Measurements from ENCODE around the gene GIPC2.
"Not testable (repeated sequence)": the region's sequence is repeated elsewhere in the genome, so short reads cannot be mapped to it uniquely, and the experiment has no call there.

Gene GIPC2, protein sequence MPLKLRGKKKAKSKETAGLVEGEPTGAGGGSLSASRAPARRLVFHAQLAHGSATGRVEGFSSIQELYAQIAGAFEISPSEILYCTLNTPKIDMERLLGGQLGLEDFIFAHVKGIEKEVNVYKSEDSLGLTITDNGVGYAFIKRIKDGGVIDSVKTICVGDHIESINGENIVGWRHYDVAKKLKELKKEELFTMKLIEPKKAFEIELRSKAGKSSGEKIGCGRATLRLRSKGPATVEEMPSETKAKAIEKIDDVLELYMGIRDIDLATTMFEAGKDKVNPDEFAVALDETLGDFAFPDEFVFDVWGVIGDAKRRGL

DNA sequence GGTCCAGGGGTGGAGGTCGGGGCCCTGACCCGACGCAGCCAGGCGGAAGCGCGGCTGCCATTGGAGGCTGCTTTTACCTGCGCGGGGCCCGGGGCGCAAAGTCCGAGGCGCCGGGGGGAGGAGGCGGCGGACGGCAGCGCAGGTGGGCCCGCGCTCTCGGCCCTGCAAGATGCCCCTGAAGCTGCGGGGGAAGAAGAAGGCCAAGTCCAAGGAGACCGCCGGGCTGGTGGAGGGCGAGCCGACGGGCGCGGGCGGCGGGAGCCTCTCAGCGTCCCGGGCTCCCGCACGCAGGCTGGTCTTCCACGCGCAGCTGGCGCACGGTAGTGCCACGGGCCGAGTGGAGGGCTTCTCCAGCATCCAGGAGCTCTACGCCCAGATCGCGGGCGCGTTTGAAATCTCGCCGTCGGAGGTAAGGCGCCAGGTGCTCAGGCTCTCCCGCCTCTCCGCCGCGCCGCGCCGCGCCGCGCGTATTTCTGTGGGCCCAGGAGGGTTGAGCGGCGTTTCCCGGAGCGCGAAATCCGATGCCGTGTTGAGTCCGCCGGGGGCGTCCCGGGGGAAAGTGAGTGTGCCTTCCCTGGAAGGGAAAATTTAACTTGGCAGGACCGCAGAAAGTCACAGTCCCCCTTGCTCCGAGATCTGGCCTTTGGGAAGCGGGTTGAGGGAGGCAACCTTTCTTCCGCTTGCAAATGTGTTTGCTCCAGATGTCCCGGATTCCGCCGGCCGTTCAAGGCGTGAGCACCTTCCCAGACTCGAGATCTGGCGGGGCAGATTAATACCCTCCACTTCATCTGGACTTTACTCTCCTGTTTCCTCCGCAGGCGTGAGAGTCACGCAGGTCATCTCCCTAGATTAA lies at the start of gene GIPC2:
GIPC2 (plus strand) TSS at position 41 of the 853 bp plus-strand sequence; CDS start at position 170, 129 bp downstream.
- no peaks in the 10 kb centered on the region for H3K36me3 ChIP-seq (ENCODE audit: control insufficient read depth in 2 of 2, insufficient read depth in 2 of 2, low read length in 2 of 2)
- peak within 1 kb of the TSS; percentile 84 to 88 for H3K27ac ChIP-seq (ENCODE audit: low read depth in 2 of 2, low read length in 2 of 2)

DNA sequence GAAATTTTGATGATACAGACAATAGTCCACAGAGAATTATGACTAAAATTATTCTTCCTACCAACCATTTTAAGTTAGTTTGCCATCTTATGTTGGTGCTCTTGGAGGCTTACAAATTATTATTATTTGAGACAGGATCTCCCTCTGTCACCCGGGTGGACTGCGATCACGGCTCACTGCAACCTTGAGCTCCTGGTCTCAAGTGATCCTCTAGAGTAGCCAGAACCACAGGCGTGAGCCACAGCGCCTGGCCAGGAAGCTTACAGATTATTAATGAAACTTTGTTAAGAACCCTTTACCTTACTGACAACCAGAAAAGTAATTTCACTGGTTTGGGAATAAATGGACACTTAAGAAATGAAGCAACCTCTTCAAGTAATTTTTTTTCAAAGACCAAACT lies 49.0 kb upstream of the GIPC2 start:
- no peak overlapping the region for H3K9ac ChIP-seq (ENCODE audit: low read depth in 1 of 2, low read length in 2 of 2)
- H3K36me3 ChIP-seq (ENCODE audit: control insufficient read depth in 2 of 2, insufficient read depth in 2 of 2, low read length in 2 of 2), result no peaks in the 10 kb centered on the region
- H3K4me3 ChIP-seq (ENCODE audit: low read length in 2 of 2), result no peak overlapping the region
- H3K4me1 ChIP-seq (ENCODE audit: control insufficient read depth in 2 of 2, insufficient read depth in 2 of 2, low read length in 2 of 2), result peaks cover 0 to 3% of the 10 kb centered on the region in 2 donors
- no peaks in the 10 kb centered on the region for H3K27me3 ChIP-seq (ENCODE audit: control insufficient read depth in 2 of 2, insufficient read depth in 2 of 2, low read length in 2 of 2)
- no peaks in the 10 kb centered on the region for H3K9me3 ChIP-seq (ENCODE audit: control insufficient read depth in 2 of 2, low read length in 2 of 2)
- H3K27ac ChIP-seq (ENCODE audit: low read depth in 2 of 2, low read length in 2 of 2), result no peak overlapping the region

More for the DNA sequence above, at the start of gene GIPC2:
- peak within 1 kb of the TSS; percentile 85 to 88 for H3K4me3 ChIP-seq (ENCODE audit: low read length in 2 of 2)
- no peaks in the 10 kb centered on the region for H3K9me3 ChIP-seq (ENCODE audit: control insufficient read depth in 2 of 2, low read length in 2 of 2)
- H3K27me3 ChIP-seq (ENCODE audit: control insufficient read depth in 2 of 2, insufficient read depth in 2 of 2, low read length in 2 of 2), result peaks cover 0 to 4% of the 10 kb centered on the region in 2 donors
- peak within 1 kb of the TSS; percentile 79 to 90 for H3K9ac ChIP-seq (ENCODE audit: low read depth in 1 of 2, low read length in 2 of 2)
- peaks cover 3 to 11% of the 10 kb centered on the region in 2 donors for H3K4me1 ChIP-seq (ENCODE audit: control insufficient read depth in 2 of 2, insufficient read depth in 2 of 2, low read length in 2 of 2)

GRCh38 chr1:78000536-78000935 lies 45.2 kb upstream of the GIPC2 start:
- H3K4me3 ChIP-seq (ENCODE audit: low read length in 2 of 2); H3K9ac ChIP-seq (ENCODE audit: low read depth in 1 of 2, low read length in 2 of 2); H3K4me1 ChIP-seq (ENCODE audit: control insufficient read depth in 2 of 2, insufficient read depth in 2 of 2, low read length in 2 of 2); H3K9me3 ChIP-seq (ENCODE audit: control insufficient read depth in 2 of 2, low read length in 2 of 2); H3K36me3 ChIP-seq (ENCODE audit: control insufficient read depth in 2 of 2, insufficient read depth in 2 of 2, low read length in 2 of 2); H3K27ac ChIP-seq (ENCODE audit: low read depth in 2 of 2, low read length in 2 of 2); H3K27me3 ChIP-seq (ENCODE audit: control insufficient read depth in 2 of 2, insufficient read depth in 2 of 2, low read length in 2 of 2): not testable (repeated sequence)

DNA sequence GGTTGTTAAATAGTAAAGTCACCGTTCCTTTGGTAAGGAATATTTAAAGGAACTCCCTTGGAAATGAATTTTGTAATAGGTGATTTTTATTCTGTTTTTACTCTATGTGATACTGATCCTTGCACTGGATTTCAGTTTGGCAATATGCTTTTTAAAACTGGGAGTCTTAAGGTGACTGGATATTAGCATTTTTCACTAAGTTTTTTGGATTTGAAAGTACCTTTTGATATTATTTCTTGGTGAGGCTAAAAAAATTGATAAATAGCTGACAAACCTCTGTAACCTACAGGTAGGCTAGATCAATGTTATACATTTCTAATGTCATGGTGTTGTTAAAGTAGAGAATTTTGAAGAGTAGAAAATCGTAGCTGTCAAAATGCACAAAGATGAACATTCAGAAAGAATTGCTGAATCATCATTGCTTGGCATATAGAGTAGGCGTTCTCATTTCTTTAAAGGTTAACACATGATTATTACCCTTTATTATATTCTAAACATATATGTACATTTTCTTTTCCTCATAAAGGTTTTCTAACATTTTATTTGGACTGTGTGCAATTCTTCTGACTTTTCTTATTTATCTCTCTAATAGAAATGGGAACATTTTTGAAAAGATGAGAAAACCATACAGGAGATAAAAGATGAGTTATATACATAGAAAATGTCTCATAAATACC lies 42.6 kb upstream of the GIPC2 start:
- Histone ChIP-seq H3K36me3 (ENCODE audit: control insufficient read depth in 2 of 2, insufficient read depth in 2 of 2, low read length in 2 of 2) (no peaks in the 10 kb centered on the region), H3K27ac (ENCODE audit: low read depth in 2 of 2, low read length in 2 of 2) (peak overlapping the region in 1 of 2 donors; percentile 37), H3K4me1 (ENCODE audit: control insufficient read depth in 2 of 2, insufficient read depth in 2 of 2, low read length in 2 of 2) (peaks cover 2 to 5% of the 10 kb centered on the region in 2 donors), H3K4me3 (ENCODE audit: low read length in 2 of 2) (no peak overlapping the region), H3K9ac (ENCODE audit: low read depth in 1 of 2, low read length in 2 of 2) (no peak overlapping the region), H3K9me3 (ENCODE audit: control insufficient read depth in 2 of 2, low read length in 2 of 2) (no peaks in the 10 kb centered on the region), H3K27me3 (ENCODE audit: control insufficient read depth in 2 of 2, insufficient read depth in 2 of 2, low read length in 2 of 2) (no peaks in the 10 kb centered on the region)

GRCh38 chr1:78003882-78004718 lies 41.7 kb upstream of the GIPC2 start:
- peak overlapping the region; percentile 85 to 96 for H3K27ac ChIP-seq (ENCODE audit: low read depth in 2 of 2, low read length in 2 of 2)
- H3K4me3 ChIP-seq (ENCODE audit: low read length in 2 of 2), result peak overlapping the region; percentile 74 to 88
- peak overlapping the region; percentile 78 to 82 for H3K9ac ChIP-seq (ENCODE audit: low read depth in 1 of 2, low read length in 2 of 2)

GRCh38 chr1:78004719-78005447 lies 40.9 kb upstream of the GIPC2 start, which contains the start of gene DNAJB4:
DNAJB4 (plus strand) TSS chr1:78004939; CDS start chr1:78005111, 172 bp downstream.
- peak within 1 kb of the TSS; percentile 85 to 96 for H3K27ac ChIP-seq (ENCODE audit: low read depth in 2 of 2, low read length in 2 of 2)
- H3K4me3 ChIP-seq (ENCODE audit: low read length in 2 of 2), result peak within 1 kb of the TSS; percentile 74 to 88
- H3K27me3 ChIP-seq (ENCODE audit: control insufficient read depth in 2 of 2, insufficient read depth in 2 of 2, low read length in 2 of 2), result no peaks in the 10 kb centered on the region
- H3K36me3 ChIP-seq (ENCODE audit: control insufficient read depth in 2 of 2, insufficient read depth in 2 of 2, low read length in 2 of 2), result no peaks in the 10 kb centered on the region
- peaks cover 2 to 5% of the 10 kb centered on the region in 2 donors for H3K4me1 ChIP-seq (ENCODE audit: control insufficient read depth in 2 of 2, insufficient read depth in 2 of 2, low read length in 2 of 2)
- no peaks in the 10 kb centered on the region for H3K9me3 ChIP-seq (ENCODE audit: control insufficient read depth in 2 of 2, low read length in 2 of 2)
- peak within 1 kb of the TSS; percentile 78 to 82 for H3K9ac ChIP-seq (ENCODE audit: low read depth in 1 of 2, low read length in 2 of 2)

More at GRCh38 chr1:78003882-78004718, 41.7 kb upstream of the GIPC2 start:
- H3K27me3 ChIP-seq (ENCODE audit: control insufficient read depth in 2 of 2, insufficient read depth in 2 of 2, low read length in 2 of 2), result no peaks in the 10 kb centered on the region
- no peaks in the 10 kb centered on the region for H3K36me3 ChIP-seq (ENCODE audit: control insufficient read depth in 2 of 2, insufficient read depth in 2 of 2, low read length in 2 of 2)
- H3K9me3 ChIP-seq (ENCODE audit: control insufficient read depth in 2 of 2, low read length in 2 of 2), result no peaks in the 10 kb centered on the region
- H3K4me1 ChIP-seq (ENCODE audit: control insufficient read depth in 2 of 2, insufficient read depth in 2 of 2, low read length in 2 of 2), result peaks cover 2 to 5% of the 10 kb centered on the region in 2 donors

DNA sequence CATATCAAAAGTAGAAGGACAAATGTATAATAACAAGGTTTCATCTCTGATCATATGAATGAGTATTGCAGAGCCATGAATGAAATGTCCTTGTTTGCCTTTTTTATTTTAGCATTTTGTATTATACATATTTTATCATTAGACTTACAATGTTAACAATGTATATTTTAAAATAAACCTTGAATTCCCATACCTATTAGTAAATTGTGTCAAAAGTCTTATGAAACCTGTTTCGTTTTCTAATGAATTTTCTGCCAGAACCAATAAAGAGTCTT lies 40.4 kb upstream of the GIPC2 start:
- Histone ChIP-seq H3K4me1 (ENCODE audit: control insufficient read depth in 2 of 2, insufficient read depth in 2 of 2, low read length in 2 of 2) (peaks cover 2 to 5% of the 10 kb centered on the region in 2 donors), H3K4me3 (ENCODE audit: low read length in 2 of 2) (peak overlapping the region; percentile 74 to 88), H3K36me3 (ENCODE audit: control insufficient read depth in 2 of 2, insufficient read depth in 2 of 2, low read length in 2 of 2) (no peaks in the 10 kb centered on the region), H3K9me3 (ENCODE audit: control insufficient read depth in 2 of 2, low read length in 2 of 2) (no peaks in the 10 kb centered on the region), H3K27ac (ENCODE audit: low read depth in 2 of 2, low read length in 2 of 2) (peak overlapping the region; percentile 85 to 96), H3K27me3 (ENCODE audit: control insufficient read depth in 2 of 2, insufficient read depth in 2 of 2, low read length in 2 of 2) (no peaks in the 10 kb centered on the region), H3K9ac (ENCODE audit: low read depth in 1 of 2, low read length in 2 of 2) (peak overlapping the region; percentile 78 to 82)

DNA sequence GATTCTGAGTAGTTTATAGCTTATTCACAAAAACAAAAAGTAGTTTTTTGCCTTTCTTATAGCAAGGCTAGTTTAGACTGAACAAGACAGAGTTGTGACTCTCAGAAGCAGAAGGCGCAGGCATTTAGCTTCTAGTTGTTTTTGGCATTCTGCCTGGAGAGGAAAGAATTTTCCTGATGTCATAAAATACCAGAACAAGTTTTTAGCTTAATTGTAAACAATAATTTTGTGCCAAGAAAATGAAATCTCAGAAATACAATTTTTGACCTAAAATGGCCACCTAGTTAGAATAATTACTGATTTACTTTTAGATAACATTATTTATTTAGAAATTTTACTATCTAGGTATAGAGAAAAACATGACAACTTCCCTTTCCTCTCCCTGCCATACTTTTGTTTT lies 40.0 kb upstream of the GIPC2 start:
- Histone ChIP-seq H3K27me3 (ENCODE audit: control insufficient read depth in 2 of 2, insufficient read depth in 2 of 2, low read length in 2 of 2) (no peaks in the 10 kb centered on the region), H3K9ac (ENCODE audit: low read depth in 1 of 2, low read length in 2 of 2) (peak overlapping the region; percentile 78 to 82), H3K4me1 (ENCODE audit: control insufficient read depth in 2 of 2, insufficient read depth in 2 of 2, low read length in 2 of 2) (peaks cover 2 to 5% of the 10 kb centered on the region in 2 donors), H3K27ac (ENCODE audit: low read depth in 2 of 2, low read length in 2 of 2) (peak overlapping the region; percentile 85 to 96), H3K36me3 (ENCODE audit: control insufficient read depth in 2 of 2, insufficient read depth in 2 of 2, low read length in 2 of 2) (no peaks in the 10 kb centered on the region), H3K4me3 (ENCODE audit: low read length in 2 of 2) (peak overlapping the region; percentile 74 to 88), H3K9me3 (ENCODE audit: control insufficient read depth in 2 of 2, low read length in 2 of 2) (no peaks in the 10 kb centered on the region)

GRCh38 chr1:78006521-78006920 lies 39.2 kb upstream of the GIPC2 start:
- H3K4me3 ChIP-seq (ENCODE audit: low read length in 2 of 2), result peak overlapping the region; percentile 74 to 88
- H3K9me3 ChIP-seq (ENCODE audit: control insufficient read depth in 2 of 2, low read length in 2 of 2), result no peaks in the 10 kb centered on the region
- H3K36me3 ChIP-seq (ENCODE audit: control insufficient read depth in 2 of 2, insufficient read depth in 2 of 2, low read length in 2 of 2), result no peaks in the 10 kb centered on the region
- H3K4me1 ChIP-seq (ENCODE audit: control insufficient read depth in 2 of 2, insufficient read depth in 2 of 2, low read length in 2 of 2), result peaks cover 2 to 5% of the 10 kb centered on the region in 2 donors
- no peaks in the 10 kb centered on the region for H3K27me3 ChIP-seq (ENCODE audit: control insufficient read depth in 2 of 2, insufficient read depth in 2 of 2, low read length in 2 of 2)
- H3K9ac ChIP-seq (ENCODE audit: low read depth in 1 of 2, low read length in 2 of 2), result no peak overlapping the region
- no peak overlapping the region for H3K27ac ChIP-seq (ENCODE audit: low read depth in 2 of 2, low read length in 2 of 2)
